Activated CD4-positive, CD25-positive, alpha-beta regulatory T cell treated with anti-CD3 and anti-CD28 coated beads, Interleukin-2, amount 50 U/mL, for 24 hours (primary cell): ENCODE data around the gene CTSW.

Experiments used
- ATAC-seq, 2 donors: fragments of 150-1000 bp; cut with Tn5 transposase; one replicate each; pipeline ENCODE4 v1.10.0; 2021; ENCODE audit warnings: mild to moderate bottlenecking in 1 of 2, moderate library complexity in 1 of 2

The CTSW gene

GRCh38 chr11:65856689-65857499, 22.7 kb upstream of the CTSW start:
- ATAC-seq, result peak in 1 of 2 donors; percentile 3

GRCh38 chr11:65857500-65857852, 22.2 kb upstream of the CTSW start:
- ATAC-seq, result no peak

GRCh38 chr11:65857853-65858680, 21.6 kb upstream of the CTSW start, which contains the start of gene CFL1:
CFL1 (minus strand) TSS chr11:65858180; CDS start chr11:65858099, 81 bp downstream.
- peak; percentile 76 for ATAC-seq

GRCh38 chr11:65858681-65859087, 21.0 kb upstream of the CTSW start:
- ATAC-seq, result no peak

- peak; percentile 67 to 70 for ATAC-seq
Observed at GRCh38 chr11:65859095-65859811, 20.4 kb upstream of the CTSW start.

GRCh38 chr11:65859812-65860277, 19.8 kb upstream of the CTSW start:
- no peak for ATAC-seq

- ATAC-seq, result peak; percentile 45 to 47
Observed at GRCh38 chr11:65860278-65861164, 19.1 kb upstream of the CTSW start, which contains the start of gene MUS81. MUS81 (plus strand) TSS chr11:65860433; CDS start chr11:65860754, 321 bp downstream.

GRCh38 chr11:65861165-65861505, 18.5 kb upstream of the CTSW start:
- no peak for ATAC-seq

GRCh38 chr11:65861533-65862183, 18.0 kb upstream of the CTSW start:
- no peak for ATAC-seq

GRCh38 chr11:65862191-65862735, 17.4 kb upstream of the CTSW start:
- ATAC-seq, result no peak

- no peak for ATAC-seq
Observed at GRCh38 chr11:65862941-65863888, 16.4 kb upstream of the CTSW start.

GRCh38 chr11:65863889-65864705, 15.5 kb upstream of the CTSW start:
- ATAC-seq, result no peak

GRCh38 chr11:65864706-65865471, 14.7 kb upstream of the CTSW start:
- ATAC-seq, result no peak

GRCh38 chr11:65865550-65866172, 14.0 kb upstream of the CTSW start:
- ATAC-seq, result no peak

- no peak for ATAC-seq
Observed at GRCh38 chr11:65866509-65867283, 12.9 kb upstream of the CTSW start.

- no peak for ATAC-seq
Observed at GRCh38 chr11:65867284-65868071, 12.2 kb upstream of the CTSW start.
